Measurements from ENCODE around the gene ZNF805.

- TF ChIP-seq CTCF (IDR thresholded peaks at IDR 0.05) (no peak), POLR2AphosphoS5 (IDR thresholded peaks at IDR 0.05; ENCODE audit: insufficient read depth in 1 of 2, low read depth in 1 of 2) (no peak)
Observed at GRCh38 chr19:57248646-57249045, 8.2 kb downstream of the ZNF805 start.

Measured in vagina (tissue), 2 donors.